IPS-20b (cell line): ENCODE data around the gene CRY1.
"Not testable (repeated sequence)": the region's sequence is repeated elsewhere in the genome, so short reads cannot be mapped to it uniquely, and the experiment has no call there.

ENCODE experiments used
- H3K27ac ChIP-seq: one replicate; pipeline ENCODE4 v1.5.1; 2013; ENCODE audit warnings: low read length
- H3K27me3 ChIP-seq: 2 replicates; pipeline ENCODE4 v1.6.1; 2013; ENCODE audit warnings: mild to moderate bottlenecking, low read length, inconsistent platforms; ENCODE audit not compliant: insufficient read depth
- H3K36me3 ChIP-seq: 2 replicates; pipeline ENCODE4 v1.6.1; 2013; ENCODE audit warnings: low read depth, mild to moderate bottlenecking, inconsistent platforms, low read length, moderate library complexity; ENCODE audit not compliant: insufficient read depth
- H3K4me1 ChIP-seq: 2 replicates; pipeline ENCODE4 v1.6.1; 2013; ENCODE audit warnings: mild to moderate bottlenecking, control low read depth, inconsistent platforms, low read length, moderate library complexity; ENCODE audit not compliant: insufficient read depth
- H3K4me3 ChIP-seq: 2 replicates; pipeline ENCODE4 v1.5.1; 2013; ENCODE audit warnings: mild to moderate bottlenecking, low read length, inconsistent platforms
- H3K9ac ChIP-seq: 2 replicates; pipeline ENCODE4 v1.6.1; 2013; ENCODE audit warnings: low read depth, mild to moderate bottlenecking, inconsistent platforms, low read length, moderate library complexity
- H3K9me3 ChIP-seq: 2 replicates; pipeline ENCODE4 v1.6.1; 2013; ENCODE audit warnings: mild to moderate bottlenecking, low read depth, low read length, inconsistent platforms; ENCODE audit not compliant: insufficient read depth

CRY1 gene

GRCh38 chr12:107090711-107091110, 2.6 kb downstream of the CRY1 start:
- Histone ChIP-seq H3K4me3 (no peak overlapping the region), H3K9ac (no peak overlapping the region), H3K9me3 (no peaks in the 10 kb centered on the region; the same call in none of the 2 replicates), H3K36me3 (no peaks in the 10 kb centered on the region), H3K27ac (no peak overlapping the region), H3K4me1 (peaks cover 10% of the 10 kb centered on the region), H3K27me3 (no peaks in the 10 kb centered on the region)

DNA sequence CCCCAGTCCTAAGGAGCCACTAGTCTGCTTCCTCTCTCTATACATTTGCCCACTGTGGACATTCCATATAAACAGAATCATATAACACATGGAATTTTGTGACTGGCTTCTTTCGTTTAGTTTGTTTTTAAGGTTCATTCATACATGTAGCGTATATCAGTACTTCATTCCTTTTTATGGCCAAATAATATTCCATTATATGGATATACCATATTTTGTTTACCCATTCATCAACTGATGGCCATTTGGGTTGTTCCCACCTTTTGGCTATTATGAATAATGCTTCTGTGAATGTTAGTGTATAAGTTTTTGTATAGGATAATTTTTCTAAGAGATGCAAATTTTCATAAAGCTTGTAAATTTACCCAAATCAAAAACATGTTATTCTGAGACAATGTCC, 4.4 kb downstream of the CRY1 start:
- Histone ChIP-seq H3K9ac (no peak overlapping the region), H3K27ac (no peak overlapping the region), H3K27me3 (no peaks in the 10 kb centered on the region), H3K4me3 (no peak overlapping the region), H3K4me1 (peaks cover 6% of the 10 kb centered on the region; the same call in 1 of the 2 replicates), H3K36me3 (no peaks in the 10 kb centered on the region), H3K9me3 (no peaks in the 10 kb centered on the region; the same call in none of the 2 replicates)

DNA sequence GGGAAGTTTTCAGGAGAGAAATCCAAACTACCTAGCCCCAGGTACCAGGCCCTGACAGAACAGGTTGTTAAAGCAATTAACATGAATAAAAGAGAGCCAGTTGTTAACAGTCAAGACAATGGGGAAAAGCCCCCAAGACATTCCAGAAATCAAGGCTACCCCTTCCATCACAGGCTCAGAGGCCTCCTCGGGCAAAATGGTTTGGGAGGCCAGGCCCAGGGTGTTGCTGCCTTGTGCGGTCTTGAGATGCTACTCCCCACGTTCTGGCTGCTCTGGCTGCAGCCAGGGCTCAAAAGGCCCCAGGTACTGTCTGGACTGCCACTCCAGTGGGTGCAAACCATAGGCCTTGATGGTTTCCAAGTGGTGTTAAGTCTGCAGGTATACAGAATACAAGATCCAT, 7.0 kb downstream of the CRY1 start:
- Histone ChIP-seq H3K9me3 (no peaks in the 10 kb centered on the region; the same call in none of the 2 replicates), H3K27ac (no peak overlapping the region), H3K4me1 (peaks cover under 1% of the 10 kb centered on the region; the same call in 1 of the 2 replicates), H3K27me3 (no peaks in the 10 kb centered on the region), H3K36me3 (no peaks in the 10 kb centered on the region), H3K4me3 (no peak overlapping the region), H3K9ac (no peak overlapping the region)

DNA sequence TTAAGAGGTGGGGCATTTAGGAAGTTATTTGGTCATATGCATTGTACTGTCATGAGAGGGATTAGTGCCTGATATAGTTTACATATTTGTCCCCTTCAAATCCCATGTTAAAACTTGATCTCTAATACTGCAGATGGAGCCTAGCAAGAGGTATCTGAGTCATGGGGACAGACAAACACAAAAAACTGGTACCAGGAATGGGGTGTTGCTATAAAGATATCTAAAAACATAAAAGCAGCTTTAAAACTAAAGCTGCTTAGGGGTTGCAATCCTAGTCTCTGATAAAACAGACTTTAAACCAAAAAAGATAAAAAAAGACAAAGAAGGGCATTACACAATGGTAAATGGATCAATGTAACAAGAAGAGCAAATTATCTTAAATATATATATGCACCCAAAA, 11.6 kb downstream of the CRY1 start:
- peaks cover 12% of the 10 kb centered on the region for H3K4me1 ChIP-seq
- H3K4me3 ChIP-seq = no peak overlapping the region
- H3K36me3 ChIP-seq = no peaks in the 10 kb centered on the region
- H3K27ac ChIP-seq = no peak overlapping the region
- no peaks in the 10 kb centered on the region for H3K9me3 ChIP-seq
- H3K9ac ChIP-seq = no peak overlapping the region
- H3K27me3 ChIP-seq = no peaks in the 10 kb centered on the region

- Histone ChIP-seq H3K4me3 (no peak overlapping the region), H3K9me3 (no peaks in the 10 kb centered on the region), H3K27ac (no peak overlapping the region), H3K27me3 (no peaks in the 10 kb centered on the region), H3K4me1 (peaks cover 12% of the 10 kb centered on the region), H3K36me3 (no peaks in the 10 kb centered on the region), H3K9ac (no peak overlapping the region)
These were observed 13.1 kb downstream of the CRY1 start for GRCh38 chr12:107080299-107080698.

DNA sequence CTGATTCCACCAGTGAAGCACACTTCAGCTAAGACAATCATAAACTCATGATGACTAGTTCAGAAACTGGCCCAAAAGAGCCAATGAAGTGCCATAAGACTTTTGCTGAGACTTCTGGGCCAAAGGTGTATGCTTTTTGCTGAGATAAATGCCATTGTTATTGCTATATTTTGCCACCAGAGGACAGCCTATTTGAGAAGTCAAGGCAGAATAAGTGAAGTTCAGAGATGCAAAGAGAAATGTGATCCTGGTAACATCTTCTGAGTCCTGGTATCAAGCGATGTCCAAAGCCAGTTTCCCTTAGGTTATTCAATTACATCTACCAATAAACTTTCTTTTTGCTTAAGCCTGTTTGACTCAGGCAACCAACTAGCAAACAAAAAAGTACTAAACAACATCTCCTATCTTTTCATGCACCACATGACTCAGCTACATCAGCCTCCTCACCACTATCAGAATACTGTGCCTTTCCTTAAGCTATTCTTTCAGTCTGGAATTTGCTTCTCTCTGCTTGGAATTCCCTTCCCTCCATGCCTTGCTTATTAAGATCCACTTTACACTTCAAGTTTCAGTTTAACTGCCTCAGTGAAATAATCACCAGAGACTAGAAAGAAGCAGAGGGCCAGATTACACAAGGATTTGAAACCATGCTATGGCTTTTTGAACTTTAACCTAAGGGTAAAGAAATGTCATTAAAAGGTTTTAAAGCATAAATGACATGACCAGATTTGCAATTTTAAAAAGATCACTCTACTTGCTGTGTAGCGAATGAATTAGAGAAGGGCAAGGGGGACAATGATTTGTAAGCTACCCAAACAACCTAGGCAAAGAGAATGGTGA, 14.0 kb downstream of the CRY1 start:
- Histone ChIP-seq H3K36me3 (no peaks in the 10 kb centered on the region), H3K9ac (no peak overlapping the region), H3K4me1 (peaks cover 12% of the 10 kb centered on the region), H3K27me3 (no peaks in the 10 kb centered on the region), H3K4me3 (no peak overlapping the region), H3K9me3 (no peaks in the 10 kb centered on the region), H3K27ac (no peak overlapping the region)

- H3K9ac ChIP-seq, H3K4me1 ChIP-seq, H3K4me3 ChIP-seq, H3K27me3 ChIP-seq, H3K9me3 ChIP-seq, H3K27ac ChIP-seq, H3K36me3 ChIP-seq: not testable (repeated sequence)
These were observed 20.1 kb downstream of the CRY1 start for GRCh38 chr12:107073266-107073665.

DNA sequence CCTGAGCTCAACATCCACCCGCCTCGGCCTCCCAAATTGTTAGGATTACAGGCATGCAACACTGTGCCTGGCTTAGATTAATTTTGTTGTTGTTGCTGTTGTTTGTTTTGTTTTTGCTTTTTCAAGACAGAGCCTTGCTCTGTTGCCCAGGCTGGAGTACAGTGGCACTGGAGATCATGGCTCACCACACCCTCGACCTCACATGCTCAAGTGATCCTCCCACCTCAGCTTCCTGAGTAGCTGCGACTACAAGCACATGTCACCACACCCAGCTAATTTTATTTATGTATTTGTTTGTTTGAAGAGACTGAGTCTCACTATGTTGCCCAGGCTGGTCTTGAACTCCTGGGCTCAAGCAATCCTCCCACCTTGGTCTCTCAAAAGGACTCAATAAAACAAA, 26.7 kb downstream of the CRY1 start:
- H3K27ac ChIP-seq = no peak overlapping the region
- no peaks in the 10 kb centered on the region for H3K27me3 ChIP-seq
- H3K4me3 ChIP-seq = no peak overlapping the region
- no peak overlapping the region for H3K9ac ChIP-seq
- no peaks in the 10 kb centered on the region for H3K9me3 ChIP-seq
- no peaks in the 10 kb centered on the region for H3K36me3 ChIP-seq
- no peaks in the 10 kb centered on the region for H3K4me1 ChIP-seq

DNA sequence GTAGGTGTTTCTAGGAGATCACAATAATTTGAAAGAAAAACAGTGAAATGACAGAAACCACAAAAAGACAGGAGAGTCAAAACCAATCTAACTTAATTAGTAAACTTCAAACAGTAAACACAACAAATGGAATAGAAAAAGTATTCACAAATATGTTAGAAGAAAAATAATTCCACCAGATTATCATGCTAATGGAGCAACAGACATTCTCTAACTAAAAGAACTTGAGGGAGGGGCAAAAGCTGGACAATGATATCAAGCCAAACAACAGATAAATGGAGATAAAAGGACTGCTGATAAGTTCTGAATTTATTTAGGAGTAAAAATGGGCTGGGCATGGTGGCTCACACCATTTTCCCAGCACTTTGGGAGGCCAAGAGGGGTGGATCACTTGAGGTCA, 28.7 kb downstream of the CRY1 start:
- Histone ChIP-seq H3K27ac (no peak overlapping the region), H3K4me3 (no peak overlapping the region), H3K9ac (no peak overlapping the region), H3K27me3 (no peaks in the 10 kb centered on the region), H3K4me1 (no peaks in the 10 kb centered on the region), H3K9me3 (no peaks in the 10 kb centered on the region), H3K36me3 (no peaks in the 10 kb centered on the region)

DNA sequence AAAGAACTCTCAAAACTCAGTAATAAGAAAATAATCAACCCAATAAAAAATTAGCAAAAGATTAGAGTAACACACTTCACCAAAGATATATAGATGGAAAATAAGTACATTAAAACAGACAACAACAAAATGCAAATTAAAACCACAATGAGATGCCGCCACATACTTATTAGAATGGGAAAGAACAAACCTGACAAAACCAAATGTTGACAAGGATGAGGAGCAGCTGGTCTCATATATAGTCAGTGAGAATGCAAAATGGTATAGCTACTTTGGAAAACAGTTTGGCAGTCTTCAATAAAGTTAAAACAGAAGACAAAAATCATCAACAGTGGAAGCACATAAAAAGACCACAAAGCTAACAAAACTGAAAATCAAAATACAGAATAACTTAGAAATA, 29.1 kb downstream of the CRY1 start:
- Histone ChIP-seq H3K9ac (no peak overlapping the region), H3K36me3 (no peaks in the 10 kb centered on the region), H3K27me3 (no peaks in the 10 kb centered on the region), H3K9me3 (no peaks in the 10 kb centered on the region), H3K4me1 (no peaks in the 10 kb centered on the region), H3K27ac (no peak overlapping the region), H3K4me3 (no peak overlapping the region)

DNA sequence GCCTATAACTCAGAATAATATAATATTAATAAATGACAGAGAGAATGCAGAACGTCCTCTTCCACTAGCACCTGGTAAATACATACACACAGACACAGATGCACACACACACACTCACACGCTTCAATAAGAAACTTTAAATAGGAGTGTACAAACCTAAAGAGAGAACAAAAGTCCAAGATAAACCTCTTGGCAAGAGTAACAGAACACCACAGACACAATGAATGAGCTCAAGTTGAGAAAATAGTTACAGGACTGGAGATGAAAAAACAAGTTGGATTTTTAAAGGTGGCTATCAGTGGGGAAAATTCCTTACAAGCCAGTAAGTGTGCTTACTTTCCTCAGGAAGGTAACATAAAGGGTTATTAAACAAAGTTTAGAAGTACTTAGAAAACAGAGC, 35.2 kb downstream of the CRY1 start:
- Histone ChIP-seq H3K27me3 (no peaks in the 10 kb centered on the region), H3K9me3 (peaks cover 2% of the 10 kb centered on the region; the same call in 1 of the 2 replicates), H3K27ac (no peak overlapping the region), H3K9ac (no peak overlapping the region), H3K36me3 (no peaks in the 10 kb centered on the region), H3K4me1 (peaks cover 2% of the 10 kb centered on the region; the same call in 1 of the 2 replicates), H3K4me3 (no peak overlapping the region)

DNA sequence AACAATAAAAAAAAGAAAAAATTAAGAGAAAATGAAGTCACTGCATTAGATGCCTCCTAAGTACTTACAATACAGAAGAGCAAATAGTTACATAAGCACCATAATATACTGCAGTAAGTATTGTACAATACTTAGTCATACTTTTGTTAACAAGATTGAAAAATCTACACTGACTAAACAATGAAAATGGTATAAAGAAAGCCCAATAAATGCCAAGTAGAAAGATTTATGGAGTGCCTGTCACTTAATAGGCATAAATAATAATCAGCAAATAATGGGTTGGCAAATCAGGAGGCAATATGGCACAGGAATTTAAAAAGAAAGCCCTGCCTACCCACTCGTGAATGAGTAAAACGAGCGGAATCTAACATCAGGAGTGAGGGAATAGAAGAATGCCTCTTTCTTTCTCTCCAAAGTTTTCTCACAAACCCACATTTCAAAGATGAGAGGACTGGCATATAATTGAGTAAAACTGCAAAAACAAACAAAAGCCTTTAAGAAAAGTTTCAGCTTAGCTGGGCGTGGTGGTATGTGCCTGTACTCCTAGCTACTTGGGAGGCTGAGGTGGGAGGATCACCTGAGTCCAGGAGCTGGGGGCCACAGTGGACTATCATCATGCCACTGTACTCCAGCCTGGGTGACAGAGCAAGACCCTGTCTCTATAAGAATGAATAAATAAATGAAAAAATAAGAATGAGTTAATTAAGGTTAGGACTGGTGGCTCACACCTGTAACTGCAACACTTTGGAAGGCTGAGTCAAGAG, 36.1 kb downstream of the CRY1 start:
- Histone ChIP-seq H3K27me3 (no peaks in the 10 kb centered on the region), H3K4me3 (no peak overlapping the region), H3K9me3 (peaks cover 2% of the 10 kb centered on the region; the same call in 1 of the 2 replicates), H3K27ac (no peak overlapping the region), H3K4me1 (peaks cover 2% of the 10 kb centered on the region; the same call in 1 of the 2 replicates), H3K36me3 (no peaks in the 10 kb centered on the region), H3K9ac (no peak overlapping the region)
